Body of pancreas (tissue), 4 donors: ENCODE data around the gene RXRG.

Experiments
- CTCF ChIP-seq, 7 experiments: fragments of 450-650 bp in 4 of 7; fragments of 200-600 bp in 3 of 7; sonication (generic) in 3 of 7; IDR thresholded peaks; one replicate each; pipeline ENCODE4 v1.5.1; 2016 to 2019; ENCODE audit warnings: antibody characterized with exemption in 7 of 7
- POLR2A ChIP-seq, 3 donors: fragments of 450-650 bp; IDR thresholded peaks; one replicate each; pipeline ENCODE4 v1.6.1; 2016; ENCODE audit warnings: antibody characterized with exemption in 3 of 3, mild to moderate bottlenecking in 2 of 3

- TF ChIP-seq POLR2A (IDR thresholded peaks at IDR 0.05) (no peak), CTCF (IDR thresholded peaks at IDR 0.05) (no peak)
These were observed 2.3 kb downstream of the RXRG start for GRCh38 chr1:165442653-165443052.
